Stomach (tissue), 19 donors: ENCODE measurements around the gene MAT2A. TPM values are rescaled to one million over a fixed set of nuclear protein-coding genes. Genes with fewer than 3 reads are reported as not detected.

Source experiments
- DNase-seq, 2 donors: peaks; one replicate each; pipeline versions ENCODE4 v3.0.0 to v3.0.0-alpha.2; 2013 to 2019
- H3K27ac ChIP-seq, 5 donors: fragments of 200-600 bp in 4 of 5; sonication (generic) in 4 of 5; one replicate each; pipeline ENCODE4 v1.5.1; 2013 to 2019; ENCODE audit warnings: mild to moderate bottlenecking in 1 of 5, moderate library complexity in 1 of 5
- H3K27me3 ChIP-seq, 3 donors: fragments of 200-600 bp; sonication (generic); one replicate each; pipeline ENCODE4 v1.5.1; 2017 to 2019; ENCODE audit warnings: mixed run types in 1 of 3
- H3K36me3 ChIP-seq, 4 donors: fragments of 200-600 bp; sonication (generic); 1 replicate in 3 of 4; 2 replicates in 1 of 4; pipeline ENCODE4 v1.5.1; 2016 to 2019
- H3K4me1 ChIP-seq, 4 donors: fragments of 200-600 bp; sonication (generic); one replicate each; pipeline ENCODE4 v1.5.1; 2016 to 2019
- H3K4me3 ChIP-seq, 4 donors: fragments of 200-600 bp; sonication (generic) in 3 of 4; one replicate each; pipeline ENCODE4 v1.5.1; 2016 to 2019; ENCODE audit warnings: mild to moderate bottlenecking in 1 of 4
- H3K9me3 ChIP-seq, 4 donors: fragments of 200-600 bp; sonication (generic); one replicate each; pipeline ENCODE4 v1.5.1; 2016 to 2019
- CTCF ChIP-seq, 7 experiments: fragments of 450-650 bp in 4 of 7; fragments of 200-600 bp in 3 of 7; sonication (generic) in 3 of 7; IDR thresholded peaks; one replicate each; pipeline ENCODE4 v1.5.1; 2016 to 2019; ENCODE audit warnings: antibody characterized with exemption in 7 of 7, control low read depth in 2 of 7, mild to moderate bottlenecking in 1 of 7
- EP300 ChIP-seq: sonication (generic); formaldehyde crosslinking; IDR thresholded peaks from one replicate; pipeline ENCODE4 v1.6.1; 2017; ENCODE audit warnings: antibody characterized with exemption
- POLR2A ChIP-seq, 4 donors: fragments of 450-650 bp; IDR thresholded peaks; one replicate each; pipeline ENCODE4 v1.6.1; 2016; ENCODE audit warnings: antibody characterized with exemption in 4 of 4, control low read depth in 2 of 4, mild to moderate bottlenecking in 1 of 4, moderate library complexity in 1 of 4
- POLR2AphosphoS5 ChIP-seq, 3 donors: sonication (generic); formaldehyde crosslinking; IDR thresholded peaks; one replicate each; pipeline ENCODE4 v1.6.1; 2016; ENCODE audit warnings: antibody characterized with exemption in 3 of 3
- WGBS, 5 donors: extraction: QIAGEN DNeasy Blood & Tissue Kit in 3 of 5; methylation state at CpG; one replicate each; pipeline versions ENCODE4 v1.1.5 to v1.1.7; 2013 to 2018; 5-methylcytosine and 5-hydroxymethylcytosine counted together
- intact Hi-C: fragments of 100-400 bp; cut with DNase I; formaldehyde crosslinking; loops from one replicate; pipeline ENCODE4 v1.15.1; 2023; ENCODE audit warnings: low total_unique reads
- long read RNA-seq, 10 donors: transcript quantifications; one replicate each; lab custom pipeline, GENCODE V29; 2026
- polyA plus RNA-seq, 3 donors: library from polyadenylated mRNA; stranded (reverse); fragments of 200-250 nt; gene quantifications; one replicate each; pipeline ENCODE4 v1.2.3, GENCODE V29; 2013
- total RNA-seq, 5 donors: library from RNA; depleted of rRNA; stranded (reverse); fragments of >200 nt; gene quantifications; one replicate each; pipeline versions ENCODE4 v1.1.0 to v1.2.3, GENCODE V29; 2014 to 2016
- donor health status: healthy with polysubstance abuse.
- donor health status: Bipolar disorder and iron deficiency.
- donor health status: healthy.

The MAT2A gene
- total RNA-seq: 100 to 1,000 TPM in 3 of 5 donors, 10 to 100 TPM in 2; 88.7 to 278 (median 190) TPM
- 100 to 1,000 TPM in 1 of 3 donors, 10 to 100 TPM in 2; 73.3 to 107 (median 91.2) TPM for polyA plus RNA-seq
- long read RNA-seq, donor 1, partial matches to known transcripts: 0 of 3 reads
- long read RNA-seq, donor 1, other reads (novel, unspliced or antisense): 0 of 3 reads
- long read RNA-seq, donor 2, transcript MAT2A-201 (9 exons, 2,819 nt): major isoform, 19 of 60 reads
- long read RNA-seq, donor 2, partial matches to known transcripts: 38 of 60 reads
- long read RNA-seq, donor 2, other reads (novel, unspliced or antisense): 0 of 60 reads
- long read RNA-seq, donor 3, transcript MAT2A-201 (9 exons, 2,819 nt): major isoform, 14 of 29 reads
- long read RNA-seq, donor 3, partial matches to known transcripts: 15 of 29 reads
- long read RNA-seq, donor 3, other reads (novel, unspliced or antisense): 0 of 29 reads
- long read RNA-seq, donor 4, partial matches to known transcripts: 7 of 10 reads
- long read RNA-seq, donor 4, other reads (novel, unspliced or antisense): 0 of 10 reads
- long read RNA-seq, donor 5, transcript MAT2A-201 (9 exons, 2,819 nt): major isoform, 31 of 47 reads
- long read RNA-seq, donor 5, partial matches to known transcripts: 16 of 47 reads
- long read RNA-seq, donor 5, other reads (novel, unspliced or antisense): 0 of 47 reads
- long read RNA-seq, donor 6: 0 reads
- long read RNA-seq, donor 7, transcript MAT2A-201 (9 exons, 2,819 nt): major isoform, 33 of 45 reads
- long read RNA-seq, donor 7, partial matches to known transcripts: 11 of 45 reads
- long read RNA-seq, donor 7, other reads (novel, unspliced or antisense): 0 of 45 reads
- long read RNA-seq, donor 8, transcript MAT2A-201 (9 exons, 2,819 nt): major isoform, 26 of 60 reads
- long read RNA-seq, donor 8, partial matches to known transcripts: 34 of 60 reads
- long read RNA-seq, donor 8, other reads (novel, unspliced or antisense): 0 of 60 reads
- long read RNA-seq, donor 9, transcript MAT2A-201 (9 exons, 2,819 nt): major isoform, 21 of 28 reads
- long read RNA-seq, donor 9, partial matches to known transcripts: 6 of 28 reads
- long read RNA-seq, donor 9, other reads (novel, unspliced or antisense): 0 of 28 reads
- long read RNA-seq, donor 10, transcript MAT2A-201 (9 exons, 2,819 nt): major isoform, 9 of 24 reads
- long read RNA-seq, donor 10, partial matches to known transcripts: 10 of 24 reads
- long read RNA-seq, donor 10, other reads (novel, unspliced or antisense): 0 of 24 reads

- DNase-seq: peak; percentile 91 to 98
- peak within 1 kb of the TSS; percentile 95 to 100 (median 99) for H3K27ac ChIP-seq
- peaks cover 24 to 34% (median 31%) of the 10 kb centered on the region in 4 donors for H3K36me3 ChIP-seq
- peak within 1 kb of the TSS; percentile 81 to 94 (median 90) for H3K4me3 ChIP-seq
- TF ChIP-seq EP300 (no peak), POLR2AphosphoS5 (IDR thresholded peaks at IDR 0.05) (peak; percentile 81 to 100 (median 100)), POLR2A (IDR thresholded peaks at IDR 0.05) (peak in 2 of 4 donors; percentile 82 to 97), CTCF (IDR thresholded peaks at IDR 0.05) (peak in 5 of 7 experiments; percentile 74 to 87 (median 75))
- intact Hi-C loops: no loop called here
- H3K4me1 ChIP-seq: peaks cover 31 to 60% (median 50%) of the 10 kb centered on the region in 4 donors
- WGBS, 5 donors: 0% methylated on average over 13 to 92 of the region's 92 CpGs
- no peaks in the 10 kb centered on the region for H3K9me3 ChIP-seq
- no peaks in the 10 kb centered on the region for H3K27me3 ChIP-seq
These were observed at the start of gene MAT2A for GRCh38 chr2:85538507-85539360. MAT2A (plus strand) TSS chr2:85539168; CDS start chr2:85539288, 120 bp downstream.

DNA sequence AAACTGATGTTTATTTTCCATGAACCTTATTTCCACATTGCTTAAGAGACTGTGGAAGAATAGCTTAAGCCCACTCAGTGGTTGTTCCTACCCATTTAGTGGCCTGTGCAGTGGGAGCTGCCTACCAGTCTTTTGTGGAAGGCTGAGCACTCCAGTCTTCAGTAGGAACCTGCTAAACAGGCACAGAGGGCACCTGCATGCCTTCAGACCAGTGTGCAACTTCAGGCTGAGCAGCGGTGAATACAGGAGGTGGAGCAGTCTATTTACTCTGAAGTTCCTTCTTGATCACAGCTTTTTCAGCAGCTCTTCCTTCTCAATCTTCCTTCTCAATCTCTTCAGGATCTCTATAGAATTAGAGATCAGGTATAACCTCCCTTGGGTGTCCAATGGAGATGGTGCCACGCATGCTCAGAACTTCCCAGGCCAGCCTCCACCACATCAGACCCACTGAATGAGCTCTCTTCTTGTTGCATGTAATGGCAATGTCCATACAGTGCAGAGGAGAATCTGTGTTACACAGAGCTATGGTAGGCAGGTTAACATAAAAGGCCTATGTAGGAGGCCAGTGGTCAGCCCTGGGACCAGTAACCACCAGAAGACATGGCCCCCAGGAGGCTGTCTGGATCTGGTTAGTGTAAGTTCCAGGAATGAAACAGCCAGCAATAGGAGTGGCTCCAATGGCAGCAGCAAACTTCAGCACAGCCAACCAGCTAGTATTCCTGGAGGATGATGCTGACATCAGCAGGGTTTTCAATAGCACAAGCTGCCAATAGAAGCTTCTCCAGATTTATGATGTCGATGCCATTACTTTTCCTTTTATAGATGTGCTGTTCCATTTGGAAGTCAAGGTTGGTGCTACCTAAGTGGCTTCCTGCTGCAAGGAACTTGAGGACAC, 47.9 kb upstream of the MAT2A start:
- peaks cover 0 to 8% (median 4%) of the 10 kb centered on the region in 4 donors for H3K9me3 ChIP-seq
- H3K4me3 ChIP-seq: no peak overlapping the region
- no peak overlapping the region for H3K27ac ChIP-seq
- H3K27me3 ChIP-seq: no peaks in the 10 kb centered on the region
- no peaks in the 10 kb centered on the region for H3K36me3 ChIP-seq
- no peak for DNase-seq
- TF ChIP-seq CTCF (IDR thresholded peaks at IDR 0.05) (no peak), POLR2A (IDR thresholded peaks at IDR 0.05) (no peak), EP300 (no peak), POLR2AphosphoS5 (IDR thresholded peaks at IDR 0.05) (no peak)
- WGBS, 5 donors: 92 to 96% (median 94%) methylated on average over 3 of the region's 3 CpGs
- intact Hi-C loops: no loop called here
- H3K4me1 ChIP-seq: no peaks in the 10 kb centered on the region

- Histone ChIP-seq H3K4me1 (peaks cover 7 to 31% (median 12%) of the 10 kb centered on the region in 4 donors), H3K9me3 (no peaks in the 10 kb centered on the region), H3K4me3 (no peak overlapping the region), H3K36me3 (no peaks in the 10 kb centered on the region), H3K27me3 (no peaks in the 10 kb centered on the region), H3K27ac (no peak overlapping the region)
- TF ChIP-seq POLR2AphosphoS5 (IDR thresholded peaks at IDR 0.05): no peak
- no peak for TF ChIP-seq EP300
- TF ChIP-seq CTCF (IDR thresholded peaks at IDR 0.05): no peak
- no peak for TF ChIP-seq POLR2A (IDR thresholded peaks at IDR 0.05)
- DNase-seq: no peak
- 95 to 100% (median 98%) methylated on average over 1 of the region's 1 CpG for WGBS, 5 donors
- intact Hi-C loops: no loop called here
These were observed 42.5 kb upstream of the MAT2A start for GRCh38 chr2:85496436-85496835.
